GM19035 (cell line): ENCODE data around the gene KIF6.

Experiments
- ATAC-seq: cut with Tn5 transposase; IDR thresholded peaks from one replicate; pipeline ENCODE4 v1.9.1; 2021; ENCODE audit not compliant: unreplicated experiment

KIF6 gene

GRCh38 chr6:39558591-39559190 is 166.5 kb downstream of the KIF6 start:
- no peak for ATAC-seq

- ATAC-seq = no peak
Observed at GRCh38 chr6:39558079-39558478, 167.1 kb downstream of the KIF6 start.

GRCh38 chr6:39555136-39555535 is 170.1 kb downstream of the KIF6 start:
- ATAC-seq = no peak

- ATAC-seq = no peak
Observed at GRCh38 chr6:39553860-39554802, 171.1 kb downstream of the KIF6 start.

GRCh38 chr6:39553029-39553428 is 172.2 kb downstream of the KIF6 start:
- ATAC-seq = no peak

- ATAC-seq = no peak
Observed at GRCh38 chr6:39550191-39550590, 175.0 kb downstream of the KIF6 start.

- ATAC-seq = no peak
Observed at GRCh38 chr6:39546731-39547130, 178.5 kb downstream of the KIF6 start.

GRCh38 chr6:39543950-39544349 is 181.3 kb downstream of the KIF6 start:
- no peak for ATAC-seq

GRCh38 chr6:39543095-39543494 is 182.1 kb downstream of the KIF6 start:
- ATAC-seq = no peak

- ATAC-seq = no peak
Observed at GRCh38 chr6:39540454-39540853, 184.8 kb downstream of the KIF6 start.

GRCh38 chr6:39530201-39530759 is 194.9 kb downstream of the KIF6 start:
- ATAC-seq = peak; percentile 98

GRCh38 chr6:39527792-39528564 is 197.2 kb downstream of the KIF6 start:
- no peak for ATAC-seq

GRCh38 chr6:39524007-39524406 is 201.2 kb downstream of the KIF6 start:
- ATAC-seq = no peak

- no peak for ATAC-seq
Observed at GRCh38 chr6:39521958-39522357, 203.2 kb downstream of the KIF6 start.

GRCh38 chr6:39520916-39521315 is 204.3 kb downstream of the KIF6 start:
- ATAC-seq = no peak

- no peak for ATAC-seq
Observed at GRCh38 chr6:39520411-39520810, 204.8 kb downstream of the KIF6 start.

- ATAC-seq = no peak
Observed at GRCh38 chr6:39518221-39518620, 207.0 kb downstream of the KIF6 start.

GRCh38 chr6:39517756-39518155 is 207.5 kb downstream of the KIF6 start:
- ATAC-seq = no peak

GRCh38 chr6:39516471-39516870 is 208.7 kb downstream of the KIF6 start:
- no peak for ATAC-seq

GRCh38 chr6:39515471-39515870 is 209.7 kb downstream of the KIF6 start:
- ATAC-seq = no peak

GRCh38 chr6:39515006-39515405 is 210.2 kb downstream of the KIF6 start:
- ATAC-seq = no peak
